Panc1 (cell line): ENCODE results near the gene IPO11.

Experiments used
- POLR2AphosphoS5 ChIP-seq: IDR thresholded peaks from 2 replicates; pipeline ENCODE4 v1.6.1; 2012; ENCODE audit warnings: mild to moderate bottlenecking, low read depth, low read length, moderate library complexity
- TF ChIP-seq, protein P1 (sequence below): fragments of 450-650 bp; IDR thresholded peaks from 2 replicates; pipeline ENCODE4 v1.5.1; 2017; ENCODE audit warnings: mild to moderate bottlenecking
- TF ChIP-seq, protein P2 (sequence below), 2 experiments: IDR thresholded peaks; 2 replicates each; pipeline ENCODE4 v1.6.1; 2011 to 2012; ENCODE audit warnings: low read depth in 2 of 2, control low read depth in 1 of 2, low read length in 1 of 2, mild to moderate bottlenecking in 1 of 2, moderate library complexity in 1 of 2; ENCODE audit not compliant: insufficient read depth in 1 of 2

DNA sequence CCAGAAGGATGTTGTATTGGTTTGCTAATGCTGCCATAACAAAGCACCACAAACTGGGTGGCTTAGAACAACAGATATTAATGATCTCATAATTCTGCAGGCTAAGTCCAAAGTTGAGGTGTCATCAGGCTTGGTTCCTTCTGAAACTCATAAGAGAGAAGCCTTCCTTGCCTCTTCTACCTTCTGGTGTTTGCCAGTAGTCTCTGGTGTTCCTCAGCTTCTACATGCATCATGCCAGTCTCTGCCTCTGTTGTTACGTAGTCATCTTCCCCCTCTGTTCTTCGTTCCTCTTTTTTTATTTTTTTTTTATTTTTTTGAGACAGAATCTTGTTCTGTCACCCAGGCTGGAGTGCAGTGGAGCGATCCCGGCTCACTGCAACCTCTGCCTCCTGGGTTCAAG lies 227.9 kb downstream of the IPO11 start:
- TF ChIP-seq, protein P1, sequence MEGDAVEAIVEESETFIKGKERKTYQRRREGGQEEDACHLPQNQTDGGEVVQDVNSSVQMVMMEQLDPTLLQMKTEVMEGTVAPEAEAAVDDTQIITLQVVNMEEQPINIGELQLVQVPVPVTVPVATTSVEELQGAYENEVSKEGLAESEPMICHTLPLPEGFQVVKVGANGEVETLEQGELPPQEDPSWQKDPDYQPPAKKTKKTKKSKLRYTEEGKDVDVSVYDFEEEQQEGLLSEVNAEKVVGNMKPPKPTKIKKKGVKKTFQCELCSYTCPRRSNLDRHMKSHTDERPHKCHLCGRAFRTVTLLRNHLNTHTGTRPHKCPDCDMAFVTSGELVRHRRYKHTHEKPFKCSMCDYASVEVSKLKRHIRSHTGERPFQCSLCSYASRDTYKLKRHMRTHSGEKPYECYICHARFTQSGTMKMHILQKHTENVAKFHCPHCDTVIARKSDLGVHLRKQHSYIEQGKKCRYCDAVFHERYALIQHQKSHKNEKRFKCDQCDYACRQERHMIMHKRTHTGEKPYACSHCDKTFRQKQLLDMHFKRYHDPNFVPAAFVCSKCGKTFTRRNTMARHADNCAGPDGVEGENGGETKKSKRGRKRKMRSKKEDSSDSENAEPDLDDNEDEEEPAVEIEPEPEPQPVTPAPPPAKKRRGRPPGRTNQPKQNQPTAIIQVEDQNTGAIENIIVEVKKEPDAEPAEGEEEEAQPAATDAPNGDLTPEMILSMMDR: no peak
- no peak for TF ChIP-seq POLR2AphosphoS5
- TF ChIP-seq, protein P2, sequence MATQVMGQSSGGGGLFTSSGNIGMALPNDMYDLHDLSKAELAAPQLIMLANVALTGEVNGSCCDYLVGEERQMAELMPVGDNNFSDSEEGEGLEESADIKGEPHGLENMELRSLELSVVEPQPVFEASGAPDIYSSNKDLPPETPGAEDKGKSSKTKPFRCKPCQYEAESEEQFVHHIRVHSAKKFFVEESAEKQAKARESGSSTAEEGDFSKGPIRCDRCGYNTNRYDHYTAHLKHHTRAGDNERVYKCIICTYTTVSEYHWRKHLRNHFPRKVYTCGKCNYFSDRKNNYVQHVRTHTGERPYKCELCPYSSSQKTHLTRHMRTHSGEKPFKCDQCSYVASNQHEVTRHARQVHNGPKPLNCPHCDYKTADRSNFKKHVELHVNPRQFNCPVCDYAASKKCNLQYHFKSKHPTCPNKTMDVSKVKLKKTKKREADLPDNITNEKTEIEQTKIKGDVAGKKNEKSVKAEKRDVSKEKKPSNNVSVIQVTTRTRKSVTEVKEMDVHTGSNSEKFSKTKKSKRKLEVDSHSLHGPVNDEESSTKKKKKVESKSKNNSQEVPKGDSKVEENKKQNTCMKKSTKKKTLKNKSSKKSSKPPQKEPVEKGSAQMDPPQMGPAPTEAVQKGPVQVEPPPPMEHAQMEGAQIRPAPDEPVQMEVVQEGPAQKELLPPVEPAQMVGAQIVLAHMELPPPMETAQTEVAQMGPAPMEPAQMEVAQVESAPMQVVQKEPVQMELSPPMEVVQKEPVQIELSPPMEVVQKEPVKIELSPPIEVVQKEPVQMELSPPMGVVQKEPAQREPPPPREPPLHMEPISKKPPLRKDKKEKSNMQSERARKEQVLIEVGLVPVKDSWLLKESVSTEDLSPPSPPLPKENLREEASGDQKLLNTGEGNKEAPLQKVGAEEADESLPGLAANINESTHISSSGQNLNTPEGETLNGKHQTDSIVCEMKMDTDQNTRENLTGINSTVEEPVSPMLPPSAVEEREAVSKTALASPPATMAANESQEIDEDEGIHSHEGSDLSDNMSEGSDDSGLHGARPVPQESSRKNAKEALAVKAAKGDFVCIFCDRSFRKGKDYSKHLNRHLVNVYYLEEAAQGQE (IDR thresholded peaks at IDR 0.05; ENCODE audit: insufficient read depth in 1 of 2, low read depth in 2 of 2, low read length in 1 of 2): no peak
